H1 (cell line): Measurements from ENCODE around the gene NKAIN1. TPM values are rescaled to one million over a fixed set of nuclear protein-coding genes. Genes with fewer than 3 reads are reported as not detected.

Experiments
- CTCF ChIA-PET: fragments of 300-600 bp; sonication (Branson Sonifier 250); formaldehyde crosslinking; loops from one replicate; lab custom pipeline; 2021; ENCODE audit not compliant: partially characterized antibody; lab: Charles Lee
- POLR2A ChIA-PET: fragments of 300-600 bp; sonication (Branson Sonifier 250); formaldehyde crosslinking; loops from one replicate; lab custom pipeline; 2021; ENCODE audit warnings: inconsistent platforms; ENCODE audit not compliant: partially characterized antibody; lab: Charles Lee
- DNase-seq, 2 experiments: peaks; one replicate each; pipeline versions ENCODE4 v3.0.0 to v3.0.0-alpha.2; 2010 to 2022; ENCODE audit warnings: low spot score in 2 of 2, low read depth in 1 of 2, mixed read lengths in 1 of 2
- FAIRE-seq: peaks from 2 replicates; lab custom pipeline; 2011; peaks lifted over from hg19 to GRCh38; lab: Jason Lieb, UNC
- H2AFZ ChIP-seq: 2 replicates; pipeline ENCODE4 v1.8.1; 2012; ENCODE audit warnings: low read length, inconsistent platforms
- H2AK5ac ChIP-seq: 2 replicates; pipeline ENCODE4 v1.6.1; 2013; ENCODE audit warnings: low read depth, low read length
- H2BK120ac ChIP-seq: replicated peaks from 2 replicates; pipeline ENCODE3; 2013; ENCODE audit warnings: low read depth, low read length, inconsistent platforms
- H2BK12ac ChIP-seq: 2 replicates; pipeline ENCODE4 v1.6.1; 2013; ENCODE audit warnings: low read depth, low read length
- H2BK15ac ChIP-seq: 2 replicates; pipeline ENCODE4 v1.6.1; 2013; ENCODE audit warnings: low read length
- H2BK20ac ChIP-seq: 2 replicates; pipeline ENCODE4 v1.6.1; 2013; ENCODE audit warnings: low read length
- H2BK5ac ChIP-seq: 2 replicates; pipeline ENCODE4 v1.6.1; 2013; ENCODE audit warnings: low read depth, low read length
- H3K14ac ChIP-seq: 2 replicates; pipeline ENCODE4 v1.6.1; 2013; ENCODE audit warnings: inconsistent platforms; ENCODE audit not compliant: insufficient read length
- H3K18ac ChIP-seq: 2 replicates; pipeline ENCODE4 v1.6.1; 2013; ENCODE audit warnings: low read length; ENCODE audit errors: extremely low read depth
- H3K23ac ChIP-seq: 2 replicates; pipeline ENCODE4 v1.6.1; 2013; ENCODE audit warnings: inconsistent platforms; ENCODE audit not compliant: insufficient read length
- H3K23me2 ChIP-seq: 2 replicates; pipeline ENCODE4 v1.6.1; 2013; ENCODE audit warnings: low read depth, low read length
- H3K27ac ChIP-seq: 2 replicates; pipeline ENCODE4 v1.6.1; 2011; ENCODE audit warnings: low read depth, low read length, inconsistent platforms
- H3K27me3 ChIP-seq, 4 experiments: replicated peaks in 1 of 4; 1 replicate in 1 of 4; 2 replicates in 3 of 4; pipeline versions ENCODE4 v1.6.1 to v1.8.1; 2011 to 2013; ENCODE audit warnings: low read length in 3 of 4, mild to moderate bottlenecking in 3 of 4, inconsistent platforms in 2 of 4, mixed read lengths in 2 of 4, moderate library complexity in 1 of 4; ENCODE audit not compliant: control insufficient read depth in 3 of 4, insufficient read depth in 3 of 4; ENCODE audit errors: extremely low read depth in 1 of 4
- H3K36me3 ChIP-seq, 4 experiments: 2 replicates each; pipeline versions ENCODE4 v1.6.1 to v1.8.1; 2011 to 2013; ENCODE audit warnings: mild to moderate bottlenecking in 4 of 4, low read length in 3 of 4, moderate library complexity in 2 of 4, control low read depth in 1 of 4, inconsistent platforms in 1 of 4; ENCODE audit not compliant: insufficient read depth in 4 of 4, control insufficient read depth in 2 of 4
- H3K4ac ChIP-seq: replicated peaks from 2 replicates; pipeline ENCODE3; 2013; ENCODE audit warnings: low read length, low read depth, mixed read lengths, inconsistent platforms; ENCODE audit not compliant: insufficient read length
- H3K4me1 ChIP-seq, 4 experiments: replicated peaks in 1 of 4; 1 replicate in 1 of 4; 2 replicates in 3 of 4; pipeline versions ENCODE4 v1.6.1 to v1.8.1; 2011 to 2013; ENCODE audit warnings: low read length in 3 of 4, inconsistent platforms in 2 of 4, mixed read lengths in 1 of 4; ENCODE audit not compliant: insufficient read depth in 4 of 4, control insufficient read depth in 3 of 4
- H3K4me2 ChIP-seq, 2 experiments: 2 replicates each; pipeline versions ENCODE4 v1.6.1 to v1.8.1; 2011 to 2013; ENCODE audit warnings: low read depth in 2 of 2, low read length in 2 of 2, control low read depth in 1 of 2, inconsistent platforms in 1 of 2, mild to moderate bottlenecking in 1 of 2; ENCODE audit not compliant: insufficient read depth in 1 of 2
- H3K4me3 ChIP-seq, 4 experiments: fragments of 200-600, 300-600 bp in 1 of 4; sonication (generic), shearing (Covaris generic), sonication (Bioruptor Twin) in 1 of 4; 2 replicates each; pipeline versions ENCODE4 v1.5.1 to v1.8.1; 2011 to 2016; ENCODE audit warnings: low read length in 4 of 4, low read depth in 3 of 4, control low read depth in 2 of 4, inconsistent platforms in 2 of 4, mild to moderate bottlenecking in 2 of 4, mixed read lengths in 1 of 4, moderate library complexity in 1 of 4; ENCODE audit not compliant: insufficient read depth in 2 of 4; ENCODE audit errors: extremely low read depth in 1 of 4
- H3K56ac ChIP-seq: replicated peaks from 2 replicates; pipeline ENCODE3; 2013; ENCODE audit warnings: low read depth, mild to moderate bottlenecking, mixed read lengths, low read length, inconsistent platforms; ENCODE audit not compliant: insufficient read length
- H3K79me1 ChIP-seq: 2 replicates; pipeline ENCODE4 v1.6.1; 2013; ENCODE audit warnings: low read depth, low read length, control low read depth
- H3K79me2 ChIP-seq, 2 experiments: 2 replicates each; pipeline versions ENCODE4 v1.6.1 to v1.8.1; 2012 to 2013; ENCODE audit warnings: low read length in 2 of 2, mild to moderate bottlenecking in 2 of 2, inconsistent platforms in 1 of 2; ENCODE audit not compliant: insufficient read depth in 2 of 2, control insufficient read depth in 1 of 2
- H3K9ac ChIP-seq, 4 experiments: replicated peaks in 1 of 4; 1 replicate in 1 of 4; 2 replicates in 3 of 4; pipeline versions ENCODE4 v1.6.1 to v1.8.1; 2011 to 2013; ENCODE audit warnings: low read depth in 3 of 4, low read length in 3 of 4, control low read depth in 2 of 4, mild to moderate bottlenecking in 2 of 4, moderate library complexity in 2 of 4, inconsistent platforms in 1 of 4; ENCODE audit errors: extremely low read depth in 1 of 4
- H3K9me3 ChIP-seq, 2 experiments: 2 replicates each; pipeline versions ENCODE4 v1.6.1 to v1.8.1; 2012 to 2013; ENCODE audit warnings: mild to moderate bottlenecking in 2 of 2, moderate library complexity in 2 of 2, control low read depth in 1 of 2, inconsistent platforms in 1 of 2, low read depth in 1 of 2, low read length in 1 of 2, mixed read lengths in 1 of 2; ENCODE audit not compliant: insufficient read depth in 2 of 2
- H4K20me1 ChIP-seq, 2 experiments: replicated peaks in 1 of 2; 2 replicates each; pipeline versions ENCODE3 to v1.8.1; 2011 to 2013; ENCODE audit warnings: inconsistent platforms in 2 of 2, low read length in 2 of 2, mild to moderate bottlenecking in 1 of 2; ENCODE audit not compliant: insufficient read depth in 2 of 2, control insufficient read depth in 1 of 2
- H4K5ac ChIP-seq: 2 replicates; pipeline ENCODE4 v1.6.1; 2013; ENCODE audit warnings: low read length, low read depth, mixed read lengths, inconsistent platforms; ENCODE audit not compliant: insufficient read length
- H4K8ac ChIP-seq: 2 replicates; pipeline ENCODE4 v1.8.0; 2013; ENCODE audit warnings: mild to moderate bottlenecking, moderate library complexity, low read length, inconsistent platforms; ENCODE audit not compliant: insufficient read depth; ENCODE audit errors: extremely low read depth
- H4K91ac ChIP-seq: replicated peaks from 2 replicates; pipeline ENCODE3; 2013; ENCODE audit warnings: low read length, mixed read lengths, inconsistent platforms; ENCODE audit not compliant: insufficient read length
- BRCA1 ChIP-seq: IDR thresholded peaks from 2 replicates; pipeline ENCODE4 v1.6.1; 2012; ENCODE audit warnings: low read depth, low read length, improper control_type of control experiment
- E2F6 ChIP-seq: IDR thresholded peaks from 2 replicates; pipeline ENCODE4 v1.6.1; 2012; ENCODE audit warnings: inconsistent platforms
- EZH2 ChIP-seq: fragments of 200-600 bp; sonication (generic); IDR thresholded peaks from 2 replicates; pipeline ENCODE4 v1.7.1; 2012; ENCODE audit warnings: low read depth, mild to moderate bottlenecking, moderate library complexity, low read length, inconsistent platforms; ENCODE audit not compliant: severe bottlenecking
- HDAC2 ChIP-seq, 2 experiments: fragments of 300-600 bp in 1 of 2; sonication (generic) in 1 of 2; IDR thresholded peaks; 2 replicates each; pipeline ENCODE4 v1.6.1; 2011 to 2012; ENCODE audit warnings: low read depth in 2 of 2, low read length in 2 of 2, mild to moderate bottlenecking in 2 of 2, moderate library complexity in 2 of 2, borderline replicate concordance in 1 of 2, inconsistent platforms in 1 of 2
- JUN ChIP-seq: IDR thresholded peaks from 2 replicates; pipeline ENCODE4 v1.6.1; 2011; ENCODE audit warnings: low read depth, mild to moderate bottlenecking, improper control_type of control experiment, low read length
- MAX ChIP-seq: IDR thresholded peaks from 2 replicates; pipeline ENCODE4 v1.6.1; 2012; ENCODE audit warnings: inconsistent platforms
- NANOG ChIP-seq: IDR thresholded peaks from 2 replicates; pipeline ENCODE4 v1.6.1; 2011; ENCODE audit warnings: low read length, low read depth, mild to moderate bottlenecking, inconsistent platforms; ENCODE audit not compliant: insufficient read depth, poor library complexity, severe bottlenecking
- NRF1 ChIP-seq: IDR thresholded peaks from 2 replicates; pipeline ENCODE4 v1.6.1; 2011; ENCODE audit warnings: mild to moderate bottlenecking, low read depth, low read length, improper control_type of control experiment
- POLR2AphosphoS5 ChIP-seq: IDR thresholded peaks from 2 replicates; pipeline ENCODE4 v1.6.1; 2011; ENCODE audit warnings: low read depth, low read length
- SIRT6 ChIP-seq: IDR thresholded peaks from one replicate; pipeline ENCODE4 v1.7.1; 2012; ENCODE audit warnings: low read length, inconsistent platforms
- TCF12 ChIP-seq: IDR thresholded peaks from 2 replicates; pipeline ENCODE4 v1.6.1; 2011; ENCODE audit warnings: low read depth, mild to moderate bottlenecking, low read length
- TEAD4 ChIP-seq: IDR thresholded peaks from 2 replicates; pipeline ENCODE4 v1.6.1; 2012; ENCODE audit warnings: low read depth, low read length, inconsistent platforms, mixed read lengths
- WGBS, 2 experiments: shearing (Covaris generic) in 1 of 2; methylation state at CpG; one replicate each; pipeline versions ENCODE4 v1.1.6 to v1.1.7; 2013 to 2015; ENCODE audit warnings: low lambda C conversion rate in 2 of 2, mixed read lengths in 2 of 2, inconsistent platforms in 1 of 2, low coverage in 1 of 2, missing lambda C conversion rate in 1 of 2; ENCODE audit not compliant: insufficient replicate concordance in 2 of 2, insufficient coverage in 1 of 2, insufficient read length in 1 of 2; ENCODE audit errors: extremely low coverage in 1 of 2, missing lambda C conversion rate in 1 of 2; 5-methylcytosine and 5-hydroxymethylcytosine counted together
- polyA plus RNA-seq, 7 experiments: library from polyadenylated mRNA; depleted of rRNA in 3 of 7; stranded (reverse) in 5 of 7; unstranded in 2 of 7; fragments of >200 nt in 5 of 7; fragments of 200-250 nt in 2 of 7; gene quantifications; 1 replicate in 5 of 7; 2 replicates in 1 of 7; 4 replicates in 1 of 7; pipeline versions ENCODE4 v1.2.1 to v1.2.3, GENCODE V29; 2011 to 2013; ENCODE audit warnings: missing spikeins in 2 of 7, mixed read lengths in 2 of 7
- total RNA-seq: library from RNA; stranded (reverse); fragmentation: NEBNext Ultra II Directional; extraction: Animal tissue kit (Norgen Biotek cat#: 25700); gene quantifications from 2 replicates; pipeline ENCODE4 v1.2.1, GENCODE V29; 2021

Gene NKAIN1
- total and polyA plus RNA-seq, 2 of the 8 experiments (the other 6 are each of a cell fraction or from before 2014, with no cell fraction given), result 59.3 to 66.9 TPM

DNA sequence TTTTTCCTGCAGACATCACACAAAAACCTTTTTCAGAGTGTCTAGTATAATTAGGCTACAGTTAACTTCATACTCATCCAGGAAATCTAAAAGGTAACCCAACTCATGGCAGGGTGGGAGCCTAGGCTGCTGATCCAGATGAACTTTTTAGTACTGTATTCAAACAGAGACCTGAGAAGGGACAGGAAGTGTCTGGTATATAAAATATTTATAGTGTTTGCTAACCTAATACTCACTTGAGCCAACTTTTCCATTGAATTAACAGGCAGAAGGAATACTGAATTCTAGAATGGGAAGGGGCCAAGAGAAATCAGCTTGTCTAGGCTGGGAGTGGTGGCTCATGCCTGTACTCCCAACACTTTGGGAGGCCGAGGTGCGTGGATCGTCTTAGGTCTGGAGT lies 22.2 kb upstream of the NKAIN1 start:
- Histone ChIP-seq H3K4me3 (no peak overlapping the region), H4K8ac (no peak overlapping the region), H4K5ac (no peak overlapping the region), H3K23me2 (no peaks in the 10 kb centered on the region), H3K9me3 (no peaks in the 10 kb centered on the region), H3K18ac (no peak overlapping the region), H3K27me3 (no peaks in the 10 kb centered on the region), H2BK12ac (no peak overlapping the region), H3K4me2 (no peak overlapping the region), H3K9ac (no peak overlapping the region), H2AK5ac (no peak overlapping the region), H2BK120ac (no peak overlapping the region), H4K91ac (no peak overlapping the region), H3K56ac (no peak overlapping the region), H2BK5ac (no peak overlapping the region), H3K14ac (no peak overlapping the region), H4K20me1 (peaks cover 2 to 6% of the 10 kb centered on the region in 2 experiments), H2AFZ (no peak overlapping the region), H3K23ac (no peak overlapping the region), H3K4me1 (no peaks in the 10 kb centered on the region), H3K36me3 (peaks cover 23 to 89% (median 57%) of the 10 kb centered on the region in 4 experiments), H3K79me1 (no peaks in the 10 kb centered on the region), H2BK20ac (no peak overlapping the region), H3K79me2 (no peaks in the 10 kb centered on the region), H3K4ac (no peak overlapping the region), H3K27ac (no peak overlapping the region), H2BK15ac (no peak overlapping the region)
- no peak for FAIRE-seq
- ChIA-PET POLR2A (interaction anchor here (1.4 kb wide), 1 partner anchor 81 kb away, joined by 4 read pairs; no protein-coding TSS in a partner anchor), CTCF (interaction anchor here (1.2 to 9.4 kb wide), 3 partner anchors 17 to 78 kb away, joined by 3 to 113 read pairs (median 3); no protein-coding TSS in a partner anchor)
- TF ChIP-seq BRCA1 (no peak), HDAC2 (IDR thresholded peaks at IDR 0.05; ENCODE audit: borderline replicate concordance in 1 of 2, low read depth in 2 of 2, low read length in 2 of 2) (no peak), NRF1 (no peak), EZH2 (no peak), JUN (no peak), POLR2AphosphoS5 (no peak), TEAD4 (no peak), MAX (no peak), SIRT6 (no peak), E2F6 (no peak), TCF12 (no peak), NANOG (no peak)
- DNase-seq, result no peak
- WGBS, 2 experiments, result 95% methylated on average over 3 of the region's 3 CpGs; no CpG with 5 or more reads in 1 of the 2 experiments
